ENCODE results near the gene ADSS1.
"Not testable (repeated sequence)": the region's sequence is repeated elsewhere in the genome, so short reads cannot be mapped to it uniquely, and the experiment has no call there.

ADSS1 gene

GRCh38 chr14:104717646-104718045 is 6.4 kb upstream of the ADSS1 start:
- DNase-seq, result no peak

DNA sequence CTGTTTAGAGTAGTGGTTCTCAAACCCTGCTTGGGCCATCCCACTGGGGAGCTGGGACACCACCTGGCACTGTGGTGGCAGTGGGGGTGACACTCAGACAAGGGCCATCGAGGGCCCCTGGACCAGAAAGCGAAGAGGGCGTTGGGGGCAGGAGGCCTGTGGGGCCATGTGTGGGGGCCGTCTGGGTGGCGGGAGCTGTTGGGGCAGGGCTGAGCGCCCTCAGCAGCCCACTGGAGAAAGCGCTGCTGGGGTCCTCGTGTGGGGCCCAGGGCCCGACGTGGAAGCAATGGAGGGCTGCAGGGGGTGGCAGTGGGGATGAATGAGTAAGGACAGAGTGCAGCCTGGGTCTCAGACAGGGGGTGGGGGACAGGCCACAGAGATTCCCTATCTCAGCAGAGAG is 5.9 kb upstream of the ADSS1 start:
- DNase-seq, result no peak

GRCh38 chr14:104718871-104719270 is 5.2 kb upstream of the ADSS1 start:
- DNase-seq, result no peak

- no peak for DNase-seq
Measured at GRCh38 chr14:104719343-104719742, 4.7 kb upstream of the ADSS1 start.

DNA sequence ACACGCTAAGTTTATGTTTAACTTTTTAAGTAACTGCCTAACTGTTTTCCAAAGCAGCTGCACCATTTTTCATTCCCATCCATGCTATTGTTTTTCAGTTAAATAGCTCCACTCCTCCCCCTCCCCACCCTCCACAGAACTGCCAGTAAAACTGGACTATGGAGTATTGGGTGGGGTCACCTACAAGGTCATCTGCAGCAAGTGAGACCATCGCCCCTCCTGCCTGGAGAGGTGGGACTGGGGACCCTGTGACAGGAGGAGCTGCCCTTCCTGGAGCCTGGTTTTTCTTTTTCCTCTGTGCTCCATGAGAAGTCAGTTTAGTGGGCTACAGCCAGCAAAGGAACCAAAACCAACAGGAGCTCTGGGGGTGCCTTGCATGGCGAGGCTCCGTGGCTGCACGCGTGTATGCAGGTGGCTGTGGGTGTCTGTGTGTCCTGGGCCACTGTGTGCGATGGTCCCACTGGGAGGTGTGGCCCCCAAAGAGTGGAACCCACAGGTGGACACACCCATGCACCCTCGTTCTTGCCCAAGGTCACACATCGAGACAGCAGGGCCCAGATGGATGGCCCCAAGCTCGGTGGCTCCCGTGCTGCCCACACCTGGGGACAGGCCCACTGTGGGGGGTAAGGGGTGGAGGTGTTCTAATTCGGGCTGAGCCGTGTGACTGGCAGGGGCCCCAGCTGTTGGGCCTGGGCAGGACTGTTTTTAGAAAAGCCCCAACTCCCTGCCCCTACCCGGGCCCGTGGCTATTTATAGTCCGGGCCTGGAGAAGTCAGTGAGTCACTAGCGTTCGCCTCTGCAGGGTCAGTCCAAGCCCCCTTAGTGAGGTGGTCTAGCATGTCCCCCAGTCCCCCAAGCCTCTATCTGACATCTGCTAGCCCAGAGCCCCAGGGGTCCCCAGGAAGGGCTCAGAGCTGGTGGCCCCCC is 2.3 kb upstream of the ADSS1 start:
- DNase-seq, result no peak

DNA sequence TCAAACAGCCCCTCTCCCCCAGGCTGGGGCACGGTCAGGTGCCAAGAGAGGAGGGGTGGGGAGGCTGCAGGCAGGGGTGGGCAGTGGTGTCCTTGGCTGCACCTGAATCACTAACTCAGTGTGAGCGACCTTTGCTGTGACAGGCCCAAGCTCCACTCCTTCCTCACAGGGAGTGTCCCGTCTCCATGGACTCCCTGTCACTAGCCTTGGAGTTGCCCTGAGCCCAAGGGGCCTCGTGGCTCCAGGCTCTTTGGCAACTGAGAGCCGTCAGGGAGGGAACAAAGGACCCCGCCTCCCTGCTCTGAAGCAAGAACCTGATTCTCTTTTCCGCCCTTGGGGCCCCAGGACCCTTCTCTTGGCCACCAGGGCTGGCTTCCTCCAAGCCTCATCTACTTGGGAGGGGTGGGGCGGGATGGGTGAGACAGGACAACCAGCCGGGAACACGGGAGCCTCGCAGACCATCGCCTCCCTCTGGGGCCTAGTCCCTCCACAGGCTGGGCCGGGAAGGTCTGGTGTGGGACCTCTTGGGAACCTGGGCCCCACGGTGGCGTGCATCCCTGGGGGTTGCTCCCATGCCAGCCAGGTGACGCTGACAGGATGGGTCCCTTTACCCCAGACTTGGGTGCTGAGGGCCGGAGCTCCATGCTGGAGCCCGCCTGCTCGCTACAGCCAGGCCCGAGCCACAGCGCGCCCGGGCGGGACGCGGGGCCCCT is 935 bp upstream of the ADSS1 start:
- DNase-seq, result no peak

- DNase-seq, result peak; percentile 41
Measured at GRCh38 chr14:104724407-104724980, 465 bp downstream of the ADSS1 start.

GRCh38 chr14:104724981-104725771 is 1.1 kb downstream of the ADSS1 start:
- DNase-seq, result peak; percentile 49

GRCh38 chr14:104725772-104726548 is 1.9 kb downstream of the ADSS1 start:
- DNase-seq, result no peak

DNA sequence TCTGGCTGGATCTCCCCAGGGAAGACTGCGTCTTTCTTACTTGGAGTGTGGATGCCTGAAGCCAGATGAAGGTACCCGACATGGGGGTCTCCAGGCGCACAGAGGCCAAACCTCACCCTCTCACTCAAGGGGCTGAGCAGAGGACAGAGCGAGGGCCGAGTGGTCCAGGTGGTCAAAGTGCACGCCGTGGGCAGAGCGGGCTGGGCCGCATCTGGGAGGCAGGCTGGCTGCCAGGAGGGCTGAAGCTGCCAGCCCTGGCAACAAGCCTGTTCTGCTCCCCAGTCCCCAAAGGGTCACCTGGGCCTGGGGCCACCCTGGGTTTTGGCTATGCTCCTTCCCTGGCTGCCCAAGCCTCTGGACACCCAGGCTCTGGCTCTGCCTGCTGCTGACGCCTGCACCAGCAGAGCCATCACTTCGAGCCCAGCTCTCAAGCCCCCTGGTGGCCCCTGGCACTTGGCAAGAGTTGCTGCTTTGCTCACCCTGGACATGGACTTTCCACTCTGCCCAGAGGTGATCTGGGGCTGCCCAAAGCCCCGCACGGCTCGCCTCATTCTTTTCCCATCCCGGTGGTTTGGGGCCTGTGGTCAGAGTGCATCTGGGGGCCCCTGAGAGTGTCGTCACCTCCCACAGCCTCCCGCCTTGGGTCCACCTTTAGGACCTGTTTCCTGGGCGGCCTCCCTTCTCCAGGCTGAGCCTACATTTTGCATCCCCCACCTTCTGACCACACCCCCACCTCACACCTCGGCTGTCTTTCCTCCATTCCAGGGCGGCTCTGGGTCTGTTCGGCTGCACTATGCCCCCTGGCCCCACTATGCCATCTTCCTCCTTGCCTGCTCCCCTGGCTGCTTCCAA is 2.8 kb downstream of the ADSS1 start:
- peak; percentile 47 for DNase-seq

- DNase-seq, result no peak
Measured at GRCh38 chr14:104728631-104729030, 4.6 kb downstream of the ADSS1 start.

- not testable (repeated sequence) for DNase-seq
Measured at GRCh38 chr14:104729176-104729834, 5.3 kb downstream of the ADSS1 start.

DNA sequence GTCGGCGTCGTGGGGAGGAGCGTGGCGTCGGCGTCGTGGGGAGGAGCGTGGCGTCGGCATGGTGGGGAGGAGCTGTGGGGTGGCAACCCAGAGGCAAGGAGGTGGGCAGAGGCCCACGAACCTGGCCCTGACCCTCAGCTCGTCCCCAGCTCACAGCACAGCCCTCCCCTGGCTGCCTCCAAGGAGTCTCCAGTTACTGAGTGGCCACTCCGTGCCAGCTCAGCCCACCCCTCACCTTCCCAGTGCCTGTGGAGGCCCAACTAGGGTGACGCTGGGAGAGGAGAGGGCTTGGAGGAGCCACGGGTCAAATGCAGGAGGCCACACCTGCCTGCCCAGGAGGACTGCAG is 5.8 kb downstream of the ADSS1 start:
- DNase-seq, result no peak

- DNase-seq, result no peak
Measured at GRCh38 chr14:104730487-104730886, 6.5 kb downstream of the ADSS1 start.

DNA sequence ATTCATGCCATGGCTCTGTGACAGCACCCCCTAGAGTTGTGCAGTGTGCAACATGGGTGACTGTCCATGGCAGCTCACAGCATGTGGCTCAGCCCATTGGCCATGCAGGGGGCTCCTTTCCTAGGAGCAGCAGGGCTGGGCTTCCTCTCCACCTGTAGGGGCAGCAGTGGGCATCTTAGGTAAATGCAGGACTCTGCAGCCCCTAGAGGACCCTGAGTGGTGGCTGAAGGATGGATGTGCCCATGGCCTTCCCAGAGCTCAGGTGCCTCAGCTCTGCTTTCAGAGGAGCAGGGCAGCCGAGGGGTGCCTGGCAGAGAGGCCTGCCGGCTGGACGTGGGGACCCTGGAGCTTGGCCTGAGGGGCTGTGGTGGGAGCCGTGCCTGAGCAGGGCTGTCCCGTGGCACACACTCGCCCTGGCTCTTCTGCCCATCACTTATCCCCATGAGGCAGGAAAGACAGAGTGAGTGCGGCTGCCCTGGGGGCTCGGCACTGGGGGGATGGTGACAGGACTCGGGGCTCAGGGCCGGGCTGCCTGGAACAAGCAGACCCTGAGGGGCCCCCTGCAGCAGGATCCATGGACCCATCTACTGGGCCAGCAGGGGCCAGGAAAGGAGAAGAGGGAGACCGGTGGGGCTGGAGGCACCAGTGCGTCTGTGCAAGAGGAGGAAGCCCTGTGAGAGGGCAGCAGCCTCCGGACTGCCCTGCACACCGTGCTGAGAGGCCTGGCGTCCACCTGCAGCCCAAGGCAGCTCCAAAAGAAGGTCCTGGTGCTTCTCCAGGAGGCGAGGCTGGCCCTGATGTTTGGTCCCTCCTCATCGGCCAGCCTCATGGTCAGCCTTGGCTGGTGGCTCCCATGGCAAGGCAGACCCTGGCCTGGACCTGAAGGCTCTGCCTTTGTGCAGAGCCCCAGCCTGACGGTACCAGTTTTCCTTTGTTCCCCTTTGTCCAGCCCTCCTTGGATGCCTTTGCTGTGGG is 7.6 kb downstream of the ADSS1 start:
- peak; percentile 64 for DNase-seq

GRCh38 chr14:104732355-104732804 is 8.4 kb downstream of the ADSS1 start:
- DNase-seq, result peak; percentile 35

- DNase-seq, result no peak
Measured at GRCh38 chr14:104732931-104733681, 9.1 kb downstream of the ADSS1 start.

DNA sequence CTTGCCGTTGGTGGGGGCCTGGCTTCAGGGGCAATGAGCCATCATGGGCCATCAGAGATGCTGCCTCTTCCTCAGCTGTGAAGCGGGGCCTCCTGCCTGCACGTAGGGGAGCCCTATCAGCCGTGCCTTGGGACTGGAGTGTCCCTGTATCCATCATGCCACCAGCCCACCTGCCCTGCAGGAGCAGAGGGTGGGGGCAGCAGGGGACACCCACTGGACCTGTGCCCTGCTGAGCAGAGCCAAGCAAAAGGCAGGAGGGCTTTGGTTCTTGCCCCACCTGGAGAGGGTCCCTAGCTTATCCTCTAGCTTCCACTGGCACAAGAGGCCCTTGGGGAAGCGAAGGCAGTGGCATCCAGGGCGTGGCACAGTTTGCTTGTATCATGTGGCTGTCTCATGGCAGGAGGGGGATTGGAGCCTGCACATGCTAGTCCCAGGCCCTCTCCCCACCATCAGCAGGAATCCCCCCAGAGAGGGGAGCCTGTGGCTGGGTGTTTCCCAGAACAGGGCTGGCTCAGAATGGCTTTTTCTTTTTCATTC is 10.1 kb downstream of the ADSS1 start:
- no peak for DNase-seq
